ENCODE results near the gene TMEM140.

Gene TMEM140

DNA sequence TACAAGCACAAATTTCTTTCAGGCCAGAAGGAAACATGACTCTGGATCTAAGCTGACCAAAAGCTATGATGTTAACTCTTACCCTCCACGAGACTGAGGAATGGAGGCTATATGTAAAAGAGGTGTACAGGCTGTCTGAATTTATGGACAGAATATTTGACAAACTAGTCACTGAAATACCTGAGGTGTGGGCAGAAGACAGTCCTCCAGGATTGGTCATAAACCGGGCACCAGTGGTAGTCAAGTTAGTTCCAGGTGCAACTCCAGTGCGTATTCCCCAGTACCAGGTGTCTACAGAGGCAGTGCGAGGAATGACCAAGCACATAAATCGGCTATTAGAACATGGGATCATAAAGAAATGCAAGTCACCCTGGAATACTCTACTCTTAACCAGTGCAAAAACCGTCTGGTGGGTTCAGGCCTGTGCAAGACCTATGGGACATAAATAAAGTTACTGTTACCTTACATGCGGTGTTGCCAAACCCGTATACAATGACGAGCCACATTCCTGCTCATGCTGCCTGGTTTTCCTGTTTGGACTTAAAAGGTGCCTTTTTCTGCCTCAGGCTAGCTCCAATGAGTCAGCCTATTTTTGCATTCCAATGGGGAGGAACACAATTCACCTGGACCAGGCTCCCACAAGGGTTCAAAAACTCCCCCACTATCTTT, 29.3 kb downstream of the TMEM140 start:
- DNase-seq: peak; percentile 36

DNA sequence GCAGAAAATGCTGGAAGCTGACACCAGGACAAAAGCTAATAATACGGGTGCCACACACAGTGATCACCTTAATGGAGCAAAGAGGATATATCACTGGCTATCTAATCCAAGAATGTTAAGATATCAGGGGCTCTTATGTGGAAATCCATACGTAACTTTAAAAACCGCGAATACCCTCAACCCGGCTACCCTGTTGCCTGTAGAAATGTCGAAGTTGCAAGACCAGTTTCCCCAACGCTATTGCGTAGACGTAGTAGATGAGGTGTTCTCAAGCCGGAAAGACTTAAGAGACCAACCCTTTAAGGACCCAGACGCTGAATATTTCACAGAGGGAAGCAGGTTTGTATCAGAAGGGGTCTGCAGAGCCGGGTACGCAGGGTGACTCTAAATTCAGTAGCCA, 30.5 kb downstream of the TMEM140 start:
- no peak for DNase-seq

DNA sequence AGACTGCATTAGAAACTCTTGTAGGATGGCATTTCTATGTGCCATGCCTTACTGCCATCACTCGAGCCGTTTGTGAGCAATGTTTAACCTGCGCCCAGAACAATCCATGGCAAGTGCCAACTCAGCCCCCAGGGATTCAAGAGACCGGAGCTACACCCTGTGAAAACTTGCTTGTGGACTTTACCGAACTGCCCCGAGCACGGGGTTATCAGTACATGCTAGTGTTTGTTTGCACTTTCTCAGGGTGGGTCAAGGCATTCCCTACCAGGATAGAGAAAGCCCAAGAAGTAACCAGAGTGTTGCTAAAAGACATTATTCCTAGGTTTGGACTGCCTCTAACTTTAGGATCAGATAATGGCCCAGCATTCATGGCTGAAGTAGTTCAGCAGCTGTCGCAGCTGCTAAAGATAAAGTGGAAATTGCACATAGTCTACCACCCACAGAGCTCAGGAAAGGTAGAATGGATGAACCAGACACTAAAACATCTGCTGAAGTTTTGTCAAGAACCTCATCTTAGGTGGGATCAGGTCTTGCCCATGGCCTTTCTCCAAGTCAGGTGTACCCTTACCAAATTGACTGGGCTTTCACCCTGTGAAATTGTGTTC, 31.6 kb downstream of the TMEM140 start:
- DNase-seq: no peak

DNA sequence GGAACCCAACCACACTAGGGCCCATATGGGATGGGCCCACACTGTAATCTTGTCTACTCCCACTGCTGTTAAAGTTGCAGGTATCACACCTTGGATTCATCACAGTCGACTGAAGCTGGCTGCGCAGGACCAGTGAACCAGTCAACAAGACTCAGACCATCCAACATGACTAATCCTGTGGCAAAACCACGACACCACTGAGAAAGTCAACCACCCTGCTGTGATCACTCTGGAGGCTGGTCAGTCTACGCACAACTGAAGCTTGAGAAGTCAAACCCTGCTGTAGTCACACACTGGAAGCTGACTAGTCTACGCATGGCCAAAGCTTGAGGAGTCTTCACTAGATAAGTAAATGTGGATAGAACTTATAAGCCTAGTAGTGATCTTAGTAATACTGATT, 32.2 kb downstream of the TMEM140 start:
- DNase-seq: peak; percentile 17

DNA sequence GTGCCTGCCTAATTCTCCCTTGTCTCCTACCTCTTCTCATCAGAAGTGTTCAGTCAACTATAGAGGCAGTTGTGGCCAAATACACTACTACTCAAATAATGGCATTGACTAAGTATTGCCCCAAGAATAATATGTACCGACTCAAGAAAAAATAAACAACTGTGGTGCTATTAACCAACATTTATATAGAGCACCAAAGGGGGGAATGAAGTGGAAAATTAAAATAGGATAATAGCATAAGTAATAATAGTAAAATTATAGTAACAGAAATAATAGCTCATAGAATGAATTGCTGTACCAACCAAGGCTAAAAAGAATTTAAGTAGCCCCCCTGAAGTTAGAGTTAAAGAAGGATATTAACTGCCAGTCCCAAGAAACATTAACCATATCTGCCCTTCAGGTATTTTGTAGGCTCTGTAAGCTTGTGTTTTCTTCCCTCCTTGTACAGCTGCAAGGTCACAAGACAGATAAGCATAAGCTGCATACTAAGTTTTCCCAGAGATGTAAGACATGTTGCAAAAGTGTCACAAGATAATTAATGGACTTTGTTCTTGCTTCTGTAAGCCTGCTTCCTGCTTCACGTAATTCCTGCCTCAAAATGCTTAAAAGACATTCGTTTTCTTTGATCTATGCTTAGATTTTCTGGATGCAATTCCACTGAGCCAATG, 33.5 kb downstream of the TMEM140 start:
- DNase-seq: no peak

DNA sequence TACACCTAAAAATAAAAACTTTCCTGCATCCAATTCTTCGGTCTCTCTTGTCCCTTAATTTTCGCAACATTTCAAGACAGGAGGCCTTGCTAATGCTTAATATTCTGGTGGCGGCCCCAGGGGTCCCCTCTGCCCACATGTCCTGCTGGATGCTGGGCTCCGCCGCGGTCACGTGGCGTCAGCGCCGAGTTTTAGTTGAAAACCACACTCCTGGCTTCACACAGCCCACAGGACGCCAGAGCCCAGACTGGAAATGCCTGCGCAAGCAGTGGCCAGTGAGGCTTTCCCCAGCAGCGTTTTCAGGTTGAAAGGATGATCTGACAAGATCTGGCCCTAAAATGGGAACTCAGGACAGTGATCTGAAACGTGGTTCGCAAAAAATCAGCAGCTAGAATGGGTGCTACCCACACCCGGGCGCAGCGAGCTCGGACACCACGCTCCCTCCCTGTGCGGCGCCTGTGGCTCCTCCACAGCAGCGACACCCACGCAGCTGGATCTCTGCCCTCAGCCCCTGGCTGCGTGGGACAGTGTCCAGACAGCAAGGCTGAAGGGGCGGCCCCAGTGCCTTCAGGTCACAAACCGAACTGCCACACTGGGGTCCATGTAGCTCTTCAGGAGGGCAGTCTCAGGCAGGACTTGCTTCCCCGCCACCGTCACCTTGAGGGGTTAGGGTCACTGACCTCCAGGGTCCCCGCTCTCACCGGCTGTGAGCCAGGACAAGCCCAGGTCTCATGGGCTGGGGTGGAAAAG, 34.2 kb downstream of the TMEM140 start:
- DNase-seq: no peak

DNA sequence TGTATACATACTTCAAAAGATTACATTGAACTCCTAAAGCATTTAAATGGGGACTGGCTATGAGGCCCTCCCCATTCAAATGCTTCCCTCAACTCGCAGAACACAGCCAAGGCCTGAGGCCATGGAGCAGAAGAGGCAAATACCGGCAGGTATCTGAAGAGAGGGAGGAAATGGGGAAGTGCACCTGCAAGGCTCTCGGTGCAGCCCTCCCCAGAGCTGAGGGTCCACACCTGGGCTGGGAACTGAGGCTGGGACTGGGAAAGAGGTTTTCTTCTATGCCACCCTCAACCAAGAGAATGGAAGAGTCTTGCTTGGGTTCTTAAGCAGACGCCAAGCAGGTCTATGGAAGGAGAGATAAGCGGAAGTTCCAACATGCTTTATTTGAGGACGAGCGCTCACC, 35.6 kb downstream of the TMEM140 start:
- no peak for DNase-seq

DNA sequence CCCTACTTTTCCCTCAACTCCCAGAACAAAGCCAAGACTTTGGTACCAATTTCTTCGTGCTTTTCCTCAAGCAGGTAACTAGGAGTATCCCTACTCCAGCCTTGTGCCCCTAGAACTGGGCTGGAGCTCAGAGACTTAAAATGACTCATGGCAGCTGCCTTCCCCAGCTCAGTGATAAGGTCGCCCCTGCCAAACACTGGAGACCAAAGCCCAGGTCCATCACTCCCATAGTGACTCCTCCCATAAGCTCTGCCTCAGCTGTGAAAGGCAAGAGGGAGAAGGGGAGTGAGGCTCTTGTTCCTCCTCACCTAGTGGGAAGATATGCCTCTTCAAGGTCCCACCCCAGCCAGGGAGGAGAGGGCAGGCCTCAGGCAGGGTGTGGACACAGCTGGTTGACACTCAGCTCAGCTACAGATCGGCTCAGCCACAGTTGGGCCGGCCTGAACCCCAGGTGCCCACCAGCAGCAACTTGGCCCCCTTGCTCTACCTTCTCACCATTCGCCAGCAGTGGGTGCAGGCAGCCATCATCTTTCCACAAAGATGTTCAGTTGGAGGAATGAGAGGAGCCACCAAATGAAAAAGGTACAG, 36.5 kb downstream of the TMEM140 start:
- DNase-seq: no peak

DNA sequence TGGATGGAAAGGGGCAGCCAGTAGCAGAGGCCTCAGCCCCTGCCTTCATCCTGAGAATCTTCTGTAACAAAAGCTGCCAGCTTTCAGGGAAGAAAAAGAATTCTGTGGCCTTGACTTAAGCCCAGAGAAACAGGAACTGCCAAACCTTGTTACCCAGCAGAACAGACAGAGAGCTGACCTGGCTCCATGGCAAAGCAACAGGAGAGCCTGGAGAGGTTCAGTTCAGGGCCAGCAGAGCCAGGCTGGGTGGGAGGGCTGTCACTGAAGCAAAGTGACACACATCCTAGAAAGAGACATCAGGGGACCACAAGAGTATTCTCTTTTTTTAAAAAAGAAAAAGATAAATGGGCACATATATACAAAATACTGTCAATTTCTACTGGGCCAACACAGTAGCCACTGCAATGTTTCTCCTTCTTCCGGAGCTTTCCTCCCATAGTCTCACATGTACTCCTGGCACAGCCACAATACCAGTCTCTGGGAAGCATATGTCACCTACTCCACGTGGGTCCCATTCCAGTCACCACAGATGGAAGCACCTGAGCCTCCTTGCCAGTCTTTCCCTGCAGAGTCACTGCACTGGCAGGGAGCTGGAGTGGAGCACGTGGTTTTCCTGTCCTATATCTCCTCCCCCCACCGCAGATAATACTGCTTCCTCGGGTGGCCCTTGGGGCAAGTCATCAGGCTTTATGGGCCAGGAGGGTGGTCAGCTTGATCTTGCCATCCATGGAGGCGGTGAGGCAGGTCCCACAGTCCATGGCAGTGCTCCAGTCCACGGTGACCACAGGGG, 37.8 kb downstream of the TMEM140 start:
- DNase-seq: no peak

DNA sequence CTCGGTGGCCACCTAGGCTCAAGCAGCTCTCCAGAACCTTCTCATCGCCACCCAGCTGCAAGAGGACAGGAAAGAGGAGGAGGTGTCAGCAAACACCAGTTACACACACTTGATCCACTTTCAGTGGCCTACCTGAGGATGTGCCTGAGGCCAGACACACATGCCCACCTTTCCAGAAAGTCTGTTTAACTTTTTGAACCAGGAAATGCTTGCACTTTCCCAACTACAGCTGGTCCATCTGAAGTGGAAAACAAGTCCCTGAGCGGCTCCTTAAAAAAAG, 38.3 kb downstream of the TMEM140 start:
- DNase-seq: no peak

DNA sequence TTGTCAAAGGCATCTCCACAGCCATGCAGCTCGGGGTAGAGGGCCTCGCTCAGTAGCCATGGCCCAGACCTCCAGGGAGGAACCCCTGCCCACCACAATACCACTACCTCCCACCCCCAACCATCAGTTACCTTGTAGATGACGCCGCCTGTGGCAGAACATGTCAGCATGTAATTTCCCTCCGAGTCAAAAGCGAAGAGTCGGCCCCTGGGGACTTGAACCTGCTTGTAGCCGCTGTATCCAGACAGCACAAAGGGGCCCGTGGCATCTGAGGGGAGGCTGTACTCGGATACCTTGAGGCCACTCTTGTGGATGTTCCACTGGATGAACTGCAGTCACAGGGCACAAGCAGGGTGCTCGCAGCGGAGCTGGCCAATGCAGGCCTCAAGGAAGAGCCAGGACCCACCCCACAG, 39.0 kb downstream of the TMEM140 start:
- DNase-seq: no peak

DNA sequence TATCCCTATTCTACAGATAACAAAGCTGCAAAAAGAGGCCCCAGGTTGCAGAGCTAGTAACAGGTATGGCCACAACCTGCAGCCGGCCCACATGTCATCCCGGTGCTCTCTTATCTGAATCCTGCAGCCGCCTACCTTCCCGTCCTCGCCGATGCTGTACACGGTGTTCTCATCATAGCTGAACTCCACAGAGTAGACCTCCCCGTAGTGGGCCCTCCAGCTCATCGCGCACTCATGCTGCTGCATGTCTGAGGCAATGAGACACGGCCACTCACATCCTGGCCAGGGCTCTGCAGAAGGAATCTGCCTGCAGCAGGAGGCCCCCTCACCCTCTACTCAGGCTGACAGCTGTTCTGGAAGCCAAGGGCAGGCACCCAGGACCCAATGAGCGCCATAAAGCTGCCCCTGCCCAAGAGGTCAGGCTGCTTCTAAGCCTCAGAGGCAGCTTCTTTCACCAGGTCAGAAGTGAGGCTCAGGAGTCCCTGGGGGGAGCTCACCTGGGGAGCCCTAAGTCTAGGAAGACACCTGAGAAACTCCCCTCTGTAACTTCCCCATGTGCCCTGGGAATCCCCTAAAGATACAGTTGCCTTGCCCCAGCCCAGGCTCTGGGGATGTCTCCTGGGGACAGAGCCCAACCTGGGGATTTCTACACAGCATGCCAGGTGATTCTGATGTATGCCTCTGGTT, 40.6 kb downstream of the TMEM140 start:
- no peak for DNase-seq

DNA sequence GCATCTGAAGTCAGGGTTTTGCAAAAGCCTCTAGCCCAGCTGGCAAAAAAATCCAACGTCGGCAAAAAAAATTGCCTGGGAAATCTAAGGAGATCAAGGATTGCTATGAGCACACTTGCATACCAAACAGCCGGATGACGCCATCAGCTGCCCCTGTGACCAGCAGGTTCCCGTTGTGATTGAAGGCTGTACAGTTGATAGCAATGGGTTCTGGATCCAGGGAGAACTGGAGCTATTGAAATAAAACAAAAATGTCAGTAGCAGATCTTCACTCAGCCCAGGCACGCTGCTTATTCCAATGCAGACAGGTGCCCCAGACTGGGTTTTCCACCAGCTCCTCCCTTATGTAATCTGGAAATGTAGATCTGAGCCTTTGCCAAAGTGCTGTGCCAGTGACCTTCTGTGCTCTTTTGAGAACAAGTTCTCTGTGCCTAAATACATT, 41.4 kb downstream of the TMEM140 start:
- no peak for DNase-seq

DNA sequence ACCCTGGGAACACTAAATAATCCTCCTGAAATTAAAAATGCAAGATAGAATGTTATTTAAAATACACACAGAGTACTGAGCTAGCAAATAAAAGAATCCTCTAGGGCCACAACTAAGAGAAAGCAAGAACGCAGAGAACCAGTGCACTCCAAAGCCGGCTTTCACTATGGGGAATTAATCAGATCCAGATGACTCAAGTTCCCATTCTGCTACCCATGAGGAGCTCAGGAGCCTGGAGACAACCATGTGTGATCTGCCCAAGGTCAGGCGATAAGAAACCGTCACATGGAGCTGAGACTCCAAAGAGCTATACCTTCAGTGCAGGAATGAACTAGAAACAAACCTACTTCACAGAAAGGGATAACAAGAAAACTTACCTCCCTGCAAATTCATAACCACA, 42.1 kb downstream of the TMEM140 start:
- no peak for DNase-seq

DNA sequence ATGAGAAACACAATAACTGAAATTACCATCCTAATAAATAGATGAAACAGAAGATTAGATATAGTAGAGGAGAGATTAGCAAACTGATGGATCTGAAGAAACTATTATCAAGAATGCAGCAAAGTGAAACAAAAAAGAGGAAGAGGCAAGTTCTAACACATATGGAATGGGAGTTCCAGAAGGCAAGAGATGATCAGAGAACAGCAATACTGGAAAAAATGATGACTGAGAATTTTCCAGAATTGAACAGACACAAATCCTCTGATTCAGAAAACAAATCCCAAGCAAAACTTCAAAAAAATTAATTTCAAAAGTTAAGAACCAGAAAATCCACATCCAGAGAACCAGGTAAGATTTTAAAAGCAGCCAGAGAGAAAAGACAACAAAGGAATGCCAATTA, 42.8 kb downstream of the TMEM140 start:
- no peak for DNase-seq

DNA sequence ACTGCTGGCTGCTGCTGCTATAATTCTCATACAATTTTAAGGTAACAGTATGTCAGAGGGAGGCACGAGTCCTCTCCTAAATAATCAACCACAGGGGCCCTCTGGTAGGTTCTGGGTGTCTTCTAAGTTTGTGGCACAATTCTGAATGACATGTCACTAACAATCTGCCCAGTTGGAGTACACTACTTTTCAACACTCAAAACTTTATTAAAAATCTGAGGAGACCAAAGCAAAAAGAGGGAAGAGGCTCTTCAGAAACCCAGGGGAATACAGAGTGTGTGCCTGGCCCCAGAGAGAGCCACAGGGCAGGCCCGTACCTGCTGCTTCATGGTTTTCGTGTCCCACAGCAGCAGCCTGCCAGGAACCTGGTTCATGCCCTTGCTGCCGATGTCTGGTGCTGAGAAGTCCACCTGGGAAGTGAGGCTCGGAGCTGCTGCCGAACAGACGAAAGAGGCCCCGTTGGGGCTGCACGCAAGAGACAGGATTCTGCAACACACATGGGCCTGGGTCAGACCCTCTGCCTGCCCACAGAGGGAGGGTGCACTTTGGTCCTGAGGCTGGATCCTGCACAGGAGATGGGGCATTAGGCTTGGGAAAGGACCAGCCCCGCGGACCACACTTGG, 45.2 kb downstream of the TMEM140 start:
- no peak for DNase-seq

DNA sequence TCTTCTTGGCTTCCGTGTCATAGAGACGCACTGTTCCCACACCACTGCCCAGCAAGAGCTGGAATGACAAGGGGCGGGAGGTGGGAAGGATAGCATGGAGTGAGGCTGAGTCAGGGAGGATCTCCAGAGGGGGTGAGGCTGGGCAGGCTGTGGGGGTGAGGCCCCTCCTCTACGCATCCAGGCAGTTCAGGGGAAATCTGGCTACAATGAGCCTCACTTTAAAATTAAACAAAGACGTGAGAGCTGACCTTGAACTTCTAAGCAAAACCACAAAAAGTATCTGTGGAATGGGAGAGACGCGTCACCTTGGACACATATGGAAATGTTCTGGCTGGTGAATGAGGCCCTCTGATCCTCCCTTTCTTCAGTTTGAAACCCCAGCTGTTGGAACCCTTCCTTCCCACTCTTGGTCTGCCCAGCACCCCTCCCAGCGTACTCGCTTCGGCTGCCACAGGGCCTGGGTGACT, 45.8 kb downstream of the TMEM140 start:
- DNase-seq: no peak

DNA sequence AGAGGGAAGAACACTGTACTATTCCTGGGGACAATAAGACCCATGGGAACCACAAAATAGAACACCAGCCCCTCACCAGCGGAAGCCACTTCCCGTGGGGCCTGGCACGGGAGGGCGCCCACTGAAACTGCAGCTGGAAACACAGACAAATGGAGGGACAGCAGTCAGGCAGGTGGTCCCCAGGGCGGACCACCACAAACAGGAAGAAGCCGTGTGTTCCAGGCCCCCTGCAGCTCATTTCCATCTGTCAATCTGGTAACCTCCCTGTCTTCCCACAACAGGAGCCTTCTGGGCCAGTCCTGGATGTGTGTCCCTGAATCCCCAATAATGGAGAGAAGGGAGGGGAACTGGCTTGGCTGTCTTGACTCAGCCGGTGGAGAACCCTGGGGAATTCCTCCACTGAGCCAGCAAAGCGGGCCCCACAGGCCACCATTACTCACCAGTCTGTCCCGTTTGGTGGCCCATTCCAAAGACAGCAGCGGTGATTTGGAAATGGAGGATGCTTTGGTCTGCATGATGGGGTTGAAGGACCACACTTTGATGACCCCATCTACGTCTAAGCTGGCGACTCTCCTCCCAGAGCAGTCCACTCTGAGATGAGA, 46.7 kb downstream of the TMEM140 start:
- no peak for DNase-seq

DNA sequence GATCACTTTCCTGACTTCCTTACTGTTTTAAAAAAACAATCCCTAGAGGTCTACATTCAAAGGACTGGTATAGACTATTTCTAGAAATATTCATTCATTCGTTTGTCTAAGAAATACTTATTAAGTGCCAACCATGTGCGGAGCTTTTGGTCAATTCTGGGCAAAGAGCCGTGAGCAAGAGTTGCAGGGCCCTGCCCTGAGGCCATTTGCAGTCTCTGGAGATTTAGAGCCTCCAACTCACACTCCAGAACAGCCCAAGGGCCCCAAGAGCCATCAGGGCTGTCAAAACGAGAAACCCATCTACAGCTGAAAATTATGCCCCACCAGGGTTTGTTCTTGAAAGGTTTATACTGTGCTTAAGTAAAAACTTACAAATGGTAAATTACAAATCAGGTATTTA, 47.3 kb downstream of the TMEM140 start:
- DNase-seq: no peak

DNA sequence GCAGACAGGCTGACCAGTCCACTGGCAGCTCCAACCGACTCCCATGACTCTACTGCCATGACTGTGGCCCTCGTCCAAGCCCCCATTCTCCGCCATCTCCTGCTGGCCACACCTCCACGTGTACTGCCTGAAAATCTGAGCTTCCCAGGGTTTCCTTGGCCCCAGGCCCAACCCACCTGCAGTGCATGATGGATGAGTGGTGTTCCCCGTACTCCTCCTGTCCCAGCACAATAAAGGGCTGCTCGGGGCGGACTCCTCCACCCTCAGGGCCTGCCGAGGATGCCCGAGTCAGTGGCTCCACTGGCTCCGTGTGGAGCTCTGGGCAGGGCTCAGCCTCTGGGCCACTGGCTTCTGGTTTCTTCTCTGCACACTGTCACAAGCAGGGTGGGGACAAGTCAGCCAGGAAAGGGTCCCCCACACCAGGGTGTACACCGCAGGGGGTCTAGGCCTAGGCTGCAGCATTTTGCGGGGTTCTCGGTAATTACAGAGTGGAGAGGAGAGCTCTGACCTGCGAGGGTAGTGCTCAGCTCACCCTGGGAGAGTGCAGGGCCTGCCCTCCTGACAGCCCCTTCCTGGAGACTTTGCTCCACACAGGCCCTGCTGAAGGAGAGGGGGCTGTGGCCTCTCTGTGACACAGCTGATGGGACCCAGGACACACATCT, 48.2 kb downstream of the TMEM140 start:
- no peak for DNase-seq

DNA sequence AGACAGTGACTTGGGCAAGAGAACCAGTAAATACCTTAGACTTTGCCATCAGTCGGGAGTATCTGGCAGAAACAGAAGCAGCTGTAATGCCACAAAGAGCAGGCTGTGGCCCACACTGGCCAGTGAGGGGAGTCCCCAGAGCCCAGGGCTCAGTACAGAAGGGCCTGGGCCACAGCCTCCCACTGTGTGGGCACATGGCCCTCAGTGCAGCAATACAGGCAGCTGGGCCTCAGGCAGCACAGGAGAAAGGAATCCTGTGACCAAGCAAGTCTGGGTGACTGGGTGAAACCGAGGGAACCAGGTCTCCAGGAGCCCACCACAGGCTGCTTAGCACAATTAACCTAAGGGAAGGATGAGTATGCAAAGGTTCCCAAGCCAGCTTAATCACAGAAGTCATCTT, 49.5 kb downstream of the TMEM140 start:
- DNase-seq: no peak

Measured in kidney glomerular epithelial cell (primary cell).